GM12878 (cell line): Measurements from ENCODE around the gene PTK6. TPM values are rescaled to one million over a fixed set of nuclear protein-coding genes. Genes with fewer than 3 reads are reported as not detected.

Source experiments
- ATAC-seq: fragments of 200-7000 bp; cut with Tn5 transposase; 3 replicates; pipeline ENCODE4 v1.9.1; 2020; ENCODE audit warnings: mild to moderate bottlenecking, moderate library complexity
- BruUV-seq: library from RNA; stranded (reverse); fragments of 400-500 nt; replicated peaks from 2 replicates; lab custom pipeline; 2021; lab: Mats Ljungman, UMichigan
- CTCF ChIA-PET: fragments of 300-600 bp; sonication (Branson Sonifier 250); formaldehyde crosslinking; extraction: SDS; loops from one replicate; lab custom pipeline; 2021; ENCODE audit warnings: inconsistent platforms; lab: Yijun Ruan, JAX
- POLR2A ChIA-PET: fragments of 350-600 bp; formaldehyde crosslinking; extraction: SDS; loops from one replicate; lab custom pipeline; 2021; ENCODE audit warnings: inconsistent platforms; lab: Charles Lee
- RAD21 ChIA-PET: fragments of 300-600 bp; sonication (Branson Sonifier 250); formaldehyde crosslinking; loops from one replicate; lab custom pipeline; 2023; ENCODE audit warnings: antibody characterized with exemption; ENCODE audit not compliant: unreplicated experiment; lab: Charles Lee
- SMC1A ChIA-PET: fragments of 300-600 bp; sonication (Branson Sonifier 250); formaldehyde crosslinking; loops from one replicate; lab custom pipeline; 2023; ENCODE audit not compliant: unreplicated experiment, uncharacterized antibody; lab: Charles Lee
- DNase-seq: peaks from one replicate; pipeline ENCODE4 v3.0.0-alpha.2; 2011; ENCODE audit warnings: low read depth, low spot score
- FAIRE-seq: peaks from 3 replicates; lab custom pipeline; 2011; peaks lifted over from hg19 to GRCh38; lab: Jason Lieb, UNC
- H2AFZ ChIP-seq: 2 replicates; pipeline ENCODE4 v1.6.0; 2011; ENCODE audit warnings: low read depth, low read length, control low read depth; ENCODE audit not compliant: control insufficient read depth
- H3K27ac ChIP-seq: 2 replicates; pipeline ENCODE4 v1.5.1; 2011; ENCODE audit warnings: control low read depth; ENCODE audit not compliant: control insufficient read depth, insufficient read depth
- H3K27me3 ChIP-seq, 2 experiments: replicated peaks in 1 of 2; 2 replicates each; pipeline versions ENCODE4 v1.6.0 to v1.6.1; 2011; ENCODE audit warnings: low read length in 1 of 2; ENCODE audit not compliant: control insufficient read depth in 2 of 2, insufficient read depth in 2 of 2
- H3K36me3 ChIP-seq, 2 experiments: 2 replicates each; pipeline ENCODE4 v1.5.1; 2011; ENCODE audit warnings: low read length in 1 of 2; ENCODE audit not compliant: control insufficient read depth in 2 of 2, insufficient read depth in 2 of 2
- H3K4me1 ChIP-seq: 2 replicates; pipeline ENCODE4 v1.6.1; 2011; ENCODE audit warnings: mild to moderate bottlenecking, low read length, moderate library complexity, mixed read lengths; ENCODE audit not compliant: control insufficient read depth, insufficient read depth
- H3K4me2 ChIP-seq: 2 replicates; pipeline ENCODE4 v1.6.0; 2011; ENCODE audit warnings: control low read depth; ENCODE audit not compliant: control insufficient read depth, insufficient read depth
- H3K4me3 ChIP-seq: fragments of 200-600 bp; sonication (generic); 2 replicates; pipeline ENCODE4 v1.5.1; 2016
- H3K79me2 ChIP-seq: 2 replicates; pipeline ENCODE4 v1.6.0; 2011; ENCODE audit warnings: low read length; ENCODE audit not compliant: control insufficient read depth, insufficient read depth
- H3K9ac ChIP-seq: 2 replicates; pipeline ENCODE4 v1.8.0; 2011; ENCODE audit warnings: low read length, control low read depth, mixed read lengths; ENCODE audit not compliant: control insufficient read depth, insufficient read depth
- H3K9me3 ChIP-seq: replicated peaks from 3 replicates; pipeline ENCODE4 v1.5.1; 2011; ENCODE audit warnings: mild to moderate bottlenecking, low read length; ENCODE audit not compliant: control insufficient read depth, insufficient read depth
- H4K20me1 ChIP-seq: 2 replicates; pipeline ENCODE4 v1.6.0; 2011; ENCODE audit not compliant: control insufficient read depth, insufficient read depth
- DPF2 ChIP-seq: fragments of 450-650 bp; IDR thresholded peaks from 2 replicates; pipeline ENCODE4 v1.6.1; 2017; ENCODE audit warnings: mild to moderate bottlenecking
- HCFC1 ChIP-seq: fragments of 150-350 bp; IDR thresholded peaks from 2 replicates; pipeline ENCODE4 v1.6.1; 2014; ENCODE audit warnings: low read length
- SMAD1 ChIP-seq: fragments of 450-650 bp; IDR thresholded peaks from 2 replicates; pipeline ENCODE4 v1.6.1; 2018; ENCODE audit warnings: mild to moderate bottlenecking, low read depth; ENCODE audit not compliant: partially characterized antibody
- WGBS: methylation state at CpG from one replicate; pipeline ENCODE4 v1.1.6; 2016; ENCODE audit warnings: low lambda C conversion rate; ENCODE audit not compliant: insufficient replicate concordance, insufficient coverage; ENCODE audit errors: missing lambda C conversion rate; 5-methylcytosine and 5-hydroxymethylcytosine counted together
- in situ Hi-C: fragments of 300-500 bp; cut with MboI; formaldehyde crosslinking; loops from 9 replicates; pipeline ENCODE4 v1.14.3; 2018; ENCODE audit warnings: mixed read lengths
- intact Hi-C: fragments of 100-400 bp; cut with micrococcal nuclease; formaldehyde crosslinking; loops from one replicate; pipeline ENCODE4 v1.14.2; 2022; ENCODE audit not compliant: unreplicated experiment
- polyA plus RNA-seq, 11 experiments: library from polyadenylated mRNA; depleted of rRNA in 4 of 11; unstranded in 6 of 11; stranded (reverse) in 5 of 11; fragments of >200 nt; fragmentation: Nextera tagmentation in 4 of 11; fragmentation: Illumina TruSeq in 1 of 11; extraction: Ambion mirVana in 4 of 11; extraction: Trizol in 1 of 11; gene quantifications; 1 replicate in 1 of 11; 2 replicates in 10 of 11; pipeline versions ENCODE4 v1.2.1 to v1.2.3, GENCODE V29; 2011 to 2016; ENCODE audit warnings: inconsistent platforms in 2 of 11, missing spikeins in 2 of 11, low read depth in 1 of 11
- total RNA-seq, 4 experiments: library from RNA; depleted of rRNA in 3 of 4; stranded (reverse); fragments of >200 nt in 3 of 4; fragmentation: Illumina TruSeq in 1 of 4; extraction: Trizol in 1 of 4; gene quantifications; 2 replicates each; pipeline versions ENCODE4 v1.2.1 to v1.2.3, GENCODE V29; 2013 to 2021
- TF ChIP-seq, protein P1 (sequence below): fragments of 450-650 bp; IDR thresholded peaks from 2 replicates; pipeline ENCODE4 v1.6.1; 2017; ENCODE audit warnings: mild to moderate bottlenecking, moderate library complexity

PTK6 gene
- total and polyA plus RNA-seq, 10 of the 15 experiments (the other 5 are each of a cell fraction or from before 2014, with no cell fraction given), result 0.02 to 0.21 (median 0.09) TPM; not detected in 3

DNA sequence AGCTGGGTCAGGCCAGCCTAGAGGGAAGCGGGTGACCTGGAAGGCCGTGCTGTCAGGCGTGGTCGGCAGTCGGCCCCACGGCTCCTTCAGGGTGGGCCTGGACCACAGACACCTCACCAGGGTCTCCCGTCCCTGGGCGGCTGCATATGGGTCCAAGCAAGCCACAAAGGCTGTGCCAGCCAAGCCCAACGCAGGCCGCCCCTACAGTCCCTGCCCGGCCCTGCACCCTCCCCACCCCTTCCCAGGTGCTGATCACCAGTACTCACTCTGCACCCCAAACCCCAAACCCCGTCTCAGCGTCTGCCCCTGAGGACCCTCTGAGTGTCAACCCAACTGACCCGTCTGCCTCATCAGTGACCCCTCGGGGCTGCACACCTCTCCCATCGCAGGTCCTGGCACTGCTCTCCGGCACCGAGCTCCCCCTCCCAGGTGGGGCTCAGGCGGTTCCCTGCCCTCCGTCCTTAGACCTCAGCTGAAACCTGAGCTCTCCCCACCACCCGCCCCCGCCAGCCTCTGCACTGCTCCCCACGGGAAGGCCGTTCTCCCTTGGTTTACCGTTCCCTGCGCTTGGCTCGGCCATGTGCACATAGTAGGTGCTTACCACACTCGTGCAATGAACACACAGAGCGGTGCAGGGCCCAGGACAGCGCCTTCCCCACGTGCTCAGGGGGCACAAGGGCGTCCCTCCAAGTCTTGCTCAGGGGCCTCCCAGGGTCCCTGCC lies 18.1 kb downstream of the PTK6 start:
- ChIA-PET POLR2A (no interaction called here), RAD21 (interaction anchor here (1.3 kb wide), 1 partner anchor 18 kb away, joined by 3 read pairs; no protein-coding TSS in a partner anchor), CTCF (interaction anchor here (1.0 to 2.1 kb wide), 2 partner anchors 22 to 77 kb away, joined by 3 to 6 read pairs; no protein-coding TSS in a partner anchor), SMC1A (no interaction called here)
- Histone ChIP-seq H3K9ac (no peak overlapping the region; the same call in 1 of the 2 replicates), H3K27ac (no peak overlapping the region), H3K79me2 (peaks cover 8% of the 10 kb centered on the region), H3K9me3 (peaks cover 4% of the 10 kb centered on the region; the same call in 2 of the 3 replicates), H2AFZ (no peak overlapping the region), H4K20me1 (no peaks in the 10 kb centered on the region), H3K27me3 (no peaks in the 10 kb centered on the region), H3K4me1 (peaks cover 4% of the 10 kb centered on the region), H3K36me3 (peaks cover 0 to 2% of the 10 kb centered on the region in 2 experiments; a peak in 1 of 4 replicates), H3K4me2 (peak overlapping the region; percentile 87; the same call in 1 of the 2 replicates), H3K4me3 (peak overlapping the region; percentile 86; the same call in 1 of the 2 replicates)
- in situ Hi-C loops (no loop called here), intact Hi-C loops (no loop called here)
- DNase-seq (no peak), ATAC-seq (no peak), FAIRE-seq (no peak)
- BruUV-seq, result no TSS peak
- TF ChIP-seq HCFC1 (no peak), SMAD1 (no peak), DPF2 (peak; percentile 54; the same call in 1 of the 2 replicates)
- TF ChIP-seq, protein P1, sequence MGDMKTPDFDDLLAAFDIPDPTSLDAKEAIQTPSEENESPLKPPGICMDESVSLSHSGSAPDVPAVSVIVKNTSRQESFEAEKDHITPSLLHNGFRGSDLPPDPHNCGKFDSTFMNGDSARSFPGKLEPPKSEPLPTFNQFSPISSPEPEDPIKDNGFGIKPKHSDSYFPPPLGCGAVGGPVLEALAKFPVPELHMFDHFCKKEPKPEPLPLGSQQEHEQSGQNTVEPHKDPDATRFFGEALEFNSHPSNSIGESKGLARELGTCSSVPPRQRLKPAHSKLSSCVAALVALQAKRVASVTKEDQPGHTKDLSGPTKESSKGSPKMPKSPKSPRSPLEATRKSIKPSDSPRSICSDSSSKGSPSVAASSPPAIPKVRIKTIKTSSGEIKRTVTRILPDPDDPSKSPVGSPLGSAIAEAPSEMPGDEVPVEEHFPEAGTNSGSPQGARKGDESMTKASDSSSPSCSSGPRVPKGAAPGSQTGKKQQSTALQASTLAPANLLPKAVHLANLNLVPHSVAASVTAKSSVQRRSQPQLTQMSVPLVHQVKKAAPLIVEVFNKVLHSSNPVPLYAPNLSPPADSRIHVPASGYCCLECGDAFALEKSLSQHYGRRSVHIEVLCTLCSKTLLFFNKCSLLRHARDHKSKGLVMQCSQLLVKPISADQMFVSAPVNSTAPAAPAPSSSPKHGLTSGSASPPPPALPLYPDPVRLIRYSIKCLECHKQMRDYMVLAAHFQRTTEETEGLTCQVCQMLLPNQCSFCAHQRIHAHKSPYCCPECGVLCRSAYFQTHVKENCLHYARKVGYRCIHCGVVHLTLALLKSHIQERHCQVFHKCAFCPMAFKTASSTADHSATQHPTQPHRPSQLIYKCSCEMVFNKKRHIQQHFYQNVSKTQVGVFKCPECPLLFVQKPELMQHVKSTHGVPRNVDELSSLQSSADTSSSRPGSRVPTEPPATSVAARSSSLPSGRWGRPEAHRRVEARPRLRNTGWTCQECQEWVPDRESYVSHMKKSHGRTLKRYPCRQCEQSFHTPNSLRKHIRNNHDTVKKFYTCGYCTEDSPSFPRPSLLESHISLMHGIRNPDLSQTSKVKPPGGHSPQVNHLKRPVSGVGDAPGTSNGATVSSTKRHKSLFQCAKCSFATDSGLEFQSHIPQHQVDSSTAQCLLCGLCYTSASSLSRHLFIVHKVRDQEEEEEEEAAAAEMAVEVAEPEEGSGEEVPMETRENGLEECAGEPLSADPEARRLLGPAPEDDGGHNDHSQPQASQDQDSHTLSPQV, result no peak
- WGBS, result 83% methylated on average over 14 of the region's 32 CpGs
